PFSK-1 (cell line): ENCODE results near the gene RBMS3.

Source experiments
- POLR2AphosphoS5 ChIP-seq: IDR thresholded peaks from 2 replicates; pipeline ENCODE4 v1.6.1; 2012; ENCODE audit warnings: low read depth, mild to moderate bottlenecking, control low read depth, low read length, moderate library complexity
- TAF1 ChIP-seq: IDR thresholded peaks from 2 replicates; pipeline ENCODE4 v1.6.1; 2012; ENCODE audit warnings: low read length, control low read depth, borderline replicate concordance; ENCODE audit not compliant: insufficient read depth

- TF ChIP-seq POLR2AphosphoS5 (no peak), TAF1 (no peak)
Measured at GRCh38 chr3:29544701-29545363, 264.0 kb downstream of the RBMS3 start.
